Measurements from ENCODE around the gene SELE.

Gene SELE

DNA sequence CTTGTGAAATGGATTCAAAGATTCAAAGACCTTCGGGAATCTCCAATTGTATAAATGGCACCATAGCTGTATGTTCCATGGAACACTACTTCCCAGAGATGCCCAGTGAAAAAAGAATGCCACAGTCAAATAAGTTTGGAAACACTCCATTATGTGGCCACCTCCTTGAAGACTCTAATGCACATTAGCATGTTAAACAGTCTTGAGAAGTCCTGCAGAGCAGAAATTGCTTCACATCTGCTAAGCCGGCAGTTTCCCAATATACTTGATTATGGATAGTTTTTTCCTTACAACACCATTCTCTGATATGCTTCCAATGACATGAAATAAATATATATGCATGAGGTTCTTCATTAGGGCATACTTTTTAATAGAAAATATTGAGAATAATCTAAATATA is 12.7 kb upstream of the SELE start:
- H3K36me3 ChIP-seq (ENCODE audit: control insufficient read depth, insufficient read depth, low read length, severe bottlenecking) = no peaks in the 10 kb centered on the region
- peaks cover 24% of the 10 kb centered on the region for H3K4me1 ChIP-seq (ENCODE audit: control insufficient read depth, insufficient read depth, low read length)
- DNase-seq (ENCODE audit: low read depth) = no peak
- H3K9ac ChIP-seq (ENCODE audit: low read length) = no peak overlapping the region
- no peak overlapping the region for H3K4me3 ChIP-seq (ENCODE audit: low read length)
- H3K9me3 ChIP-seq (ENCODE audit: control insufficient read depth, low read length) = peaks cover 3% of the 10 kb centered on the region
- H3K27me3 ChIP-seq (replicated peaks; ENCODE audit: control insufficient read depth, insufficient read depth, low read length) = no peaks in the 10 kb centered on the region

- Histone ChIP-seq H3K4me3 (ENCODE audit: low read length) (peak overlapping the region; percentile 24), H3K9ac (ENCODE audit: low read length) (no peak overlapping the region), H3K4me1 (ENCODE audit: control insufficient read depth, insufficient read depth, low read length) (peaks cover 26% of the 10 kb centered on the region), H3K27me3 (replicated peaks; ENCODE audit: control insufficient read depth, insufficient read depth, low read length) (no peaks in the 10 kb centered on the region), H3K36me3 (ENCODE audit: control insufficient read depth, insufficient read depth, low read length, severe bottlenecking) (no peaks in the 10 kb centered on the region), H3K9me3 (ENCODE audit: control insufficient read depth, low read length) (peaks cover 3% of the 10 kb centered on the region)
- DNase-seq (ENCODE audit: low read depth) = no peak
Observed at GRCh38 chr1:169745015-169745861, 11.4 kb upstream of the SELE start.

- DNase-seq (ENCODE audit: low read depth) = peak; percentile 77
- H3K27me3 ChIP-seq (replicated peaks; ENCODE audit: control insufficient read depth, insufficient read depth, low read length) = peaks cover 9% of the 10 kb centered on the region
- peaks cover 26% of the 10 kb centered on the region for H3K4me1 ChIP-seq (ENCODE audit: control insufficient read depth, insufficient read depth, low read length)
- no peaks in the 10 kb centered on the region for H3K36me3 ChIP-seq (ENCODE audit: control insufficient read depth, insufficient read depth, low read length, severe bottlenecking)
- no peak overlapping the region for H3K4me3 ChIP-seq (ENCODE audit: low read length)
- H3K9ac ChIP-seq (ENCODE audit: low read length) = no peak overlapping the region
- peaks cover 3% of the 10 kb centered on the region for H3K9me3 ChIP-seq (ENCODE audit: control insufficient read depth, low read length)
Observed at GRCh38 chr1:169741666-169742394, 8.0 kb upstream of the SELE start.

DNA sequence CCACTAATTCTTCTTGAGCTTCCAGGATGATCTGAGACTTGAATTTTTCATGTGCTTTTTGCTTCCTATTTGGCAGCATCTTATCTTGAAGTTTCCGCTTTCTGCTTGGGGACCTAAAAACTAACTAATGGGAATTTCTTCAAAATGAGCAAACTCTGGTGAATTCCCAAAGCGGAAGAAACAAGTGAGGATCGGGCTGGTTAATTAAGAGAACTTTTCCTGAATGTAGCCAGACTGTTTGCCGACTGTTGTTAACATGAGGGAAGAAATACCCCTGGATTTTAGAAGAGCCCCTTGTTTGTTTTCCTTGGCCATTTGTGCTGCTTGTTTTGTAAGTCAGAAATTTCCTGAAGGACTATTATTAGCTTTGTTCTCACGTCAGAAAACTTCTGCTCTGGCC is 6.1 kb upstream of the SELE start:
- Histone ChIP-seq H3K4me3 (ENCODE audit: low read length) (no peak overlapping the region), H3K27me3 (replicated peaks; ENCODE audit: control insufficient read depth, insufficient read depth, low read length) (peaks cover 9% of the 10 kb centered on the region), H3K9me3 (ENCODE audit: control insufficient read depth, low read length) (peaks cover 3% of the 10 kb centered on the region), H3K4me1 (ENCODE audit: control insufficient read depth, insufficient read depth, low read length) (peaks cover 11% of the 10 kb centered on the region), H3K36me3 (ENCODE audit: control insufficient read depth, insufficient read depth, low read length, severe bottlenecking) (no peaks in the 10 kb centered on the region), H3K9ac (ENCODE audit: low read length) (no peak overlapping the region)
- peak; percentile 14 for DNase-seq (ENCODE audit: low read depth)

DNA sequence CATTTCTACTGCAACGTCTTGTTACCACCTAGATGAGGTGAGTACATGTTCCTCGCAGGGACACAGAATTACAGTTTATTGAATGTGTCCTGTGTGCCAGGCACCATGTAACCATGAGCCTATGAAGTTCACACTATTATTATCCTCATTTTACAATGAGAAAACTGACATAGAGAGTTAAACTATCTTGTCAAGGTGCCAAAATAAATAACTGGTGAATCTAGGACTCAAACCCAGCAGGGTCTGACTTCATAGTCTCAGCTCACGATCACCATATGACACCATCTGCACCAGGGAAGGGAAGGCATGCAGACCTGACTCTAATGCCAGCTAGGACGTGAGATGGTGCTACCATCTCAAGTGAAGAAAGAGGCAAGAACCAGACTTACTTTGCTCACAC is 2.4 kb downstream of the SELE start:
- no peaks in the 10 kb centered on the region for H3K9me3 ChIP-seq (ENCODE audit: control insufficient read depth, low read length)
- no peak overlapping the region for H3K4me3 ChIP-seq (ENCODE audit: low read length)
- H3K27me3 ChIP-seq (replicated peaks; ENCODE audit: control insufficient read depth, insufficient read depth, low read length) = peaks cover 60% of the 10 kb centered on the region

DNA sequence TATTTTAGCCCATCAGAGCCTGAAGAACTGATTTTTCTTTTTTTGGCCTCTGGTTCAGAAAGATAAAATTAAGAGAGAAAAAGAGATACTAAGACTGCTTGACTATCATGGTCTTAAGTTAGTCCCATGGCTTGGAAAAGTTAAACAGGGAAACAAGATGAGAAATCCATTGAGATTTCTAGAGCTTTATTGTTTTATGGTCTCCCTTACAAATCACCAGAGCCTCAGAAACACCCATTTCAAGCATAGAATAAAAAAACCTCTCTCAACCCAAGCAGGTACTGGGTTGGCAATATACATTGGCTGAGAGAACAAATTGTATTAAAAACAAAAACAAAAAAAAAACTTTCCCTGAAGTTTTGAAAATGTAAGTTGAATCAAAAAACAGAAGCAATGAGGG is 3.9 kb downstream of the SELE start:
- Histone ChIP-seq H3K27me3 (replicated peaks; ENCODE audit: control insufficient read depth, insufficient read depth, low read length) (peaks cover 63% of the 10 kb centered on the region), H3K36me3 (ENCODE audit: control insufficient read depth, insufficient read depth, low read length, severe bottlenecking) (no peaks in the 10 kb centered on the region), H3K9me3 (ENCODE audit: control insufficient read depth, low read length) (no peaks in the 10 kb centered on the region), H3K9ac (ENCODE audit: low read length) (no peak overlapping the region), H3K4me1 (ENCODE audit: control insufficient read depth, insufficient read depth, low read length) (no peaks in the 10 kb centered on the region), H3K4me3 (ENCODE audit: low read length) (no peak overlapping the region)
- DNase-seq (ENCODE audit: low read depth) = no peak

More for the DNA sequence above, 2.4 kb downstream of the SELE start:
- no peaks in the 10 kb centered on the region for H3K36me3 ChIP-seq (ENCODE audit: control insufficient read depth, insufficient read depth, low read length, severe bottlenecking)
- no peak overlapping the region for H3K9ac ChIP-seq (ENCODE audit: low read length)
- no peaks in the 10 kb centered on the region for H3K4me1 ChIP-seq (ENCODE audit: control insufficient read depth, insufficient read depth, low read length)
- no peak for DNase-seq (ENCODE audit: low read depth)

DNA sequence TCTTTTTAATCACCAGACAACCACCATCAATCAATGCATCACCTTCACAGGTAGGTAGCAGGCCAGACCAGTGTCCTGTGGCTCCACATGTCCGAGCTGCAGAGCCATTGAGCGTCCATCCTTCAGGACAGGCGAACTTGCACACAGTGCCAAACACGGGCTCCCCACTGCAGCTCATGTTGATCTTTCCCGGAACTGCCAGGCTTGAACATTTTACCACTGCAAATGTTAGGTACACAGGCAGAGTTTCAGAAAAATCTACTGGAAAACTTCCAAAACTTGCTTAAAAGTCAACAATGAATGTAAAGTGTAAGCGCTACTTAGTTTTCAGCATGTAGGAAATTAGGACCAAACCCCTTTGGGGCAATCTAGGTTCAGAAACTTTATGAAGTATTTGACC is 6.6 kb downstream of the SELE start:
- Histone ChIP-seq H3K9me3 (ENCODE audit: control insufficient read depth, low read length) (no peaks in the 10 kb centered on the region), H3K27me3 (replicated peaks; ENCODE audit: control insufficient read depth, insufficient read depth, low read length) (peaks cover 54% of the 10 kb centered on the region), H3K4me1 (ENCODE audit: control insufficient read depth, insufficient read depth, low read length) (no peaks in the 10 kb centered on the region), H3K9ac (ENCODE audit: low read length) (no peak overlapping the region), H3K4me3 (ENCODE audit: low read length) (no peak overlapping the region), H3K36me3 (ENCODE audit: control insufficient read depth, insufficient read depth, low read length, severe bottlenecking) (no peaks in the 10 kb centered on the region)
- DNase-seq (ENCODE audit: low read depth) = no peak

- no peak for DNase-seq (ENCODE audit: low read depth)
- Histone ChIP-seq H3K4me3 (ENCODE audit: low read length) (no peak overlapping the region), H3K27me3 (replicated peaks; ENCODE audit: control insufficient read depth, insufficient read depth, low read length) (peaks cover 51% of the 10 kb centered on the region), H3K36me3 (ENCODE audit: control insufficient read depth, insufficient read depth, low read length, severe bottlenecking) (no peaks in the 10 kb centered on the region), H3K4me1 (ENCODE audit: control insufficient read depth, insufficient read depth, low read length) (no peaks in the 10 kb centered on the region), H3K9ac (ENCODE audit: low read length) (no peak overlapping the region), H3K9me3 (ENCODE audit: control insufficient read depth, low read length) (no peaks in the 10 kb centered on the region)
Observed at GRCh38 chr1:169726851-169727250, 7.0 kb downstream of the SELE start.

- H3K36me3 ChIP-seq (ENCODE audit: control insufficient read depth, insufficient read depth, low read length, severe bottlenecking) = no peaks in the 10 kb centered on the region
- H3K9ac ChIP-seq (ENCODE audit: low read length) = no peak overlapping the region
- no peaks in the 10 kb centered on the region for H3K9me3 ChIP-seq (ENCODE audit: control insufficient read depth, low read length)
- H3K4me1 ChIP-seq (ENCODE audit: control insufficient read depth, insufficient read depth, low read length) = no peaks in the 10 kb centered on the region
- H3K4me3 ChIP-seq (ENCODE audit: low read length) = no peak overlapping the region
- DNase-seq (ENCODE audit: low read depth) = no peak
- H3K27me3 ChIP-seq (replicated peaks; ENCODE audit: control insufficient read depth, insufficient read depth, low read length) = peaks cover 43% of the 10 kb centered on the region
Observed at GRCh38 chr1:169725930-169726329, 7.9 kb downstream of the SELE start.

GRCh38 chr1:169724168-169724567 is 9.7 kb downstream of the SELE start:
- H3K4me1 ChIP-seq (ENCODE audit: control insufficient read depth, insufficient read depth, low read length) = no peaks in the 10 kb centered on the region
- peaks cover 29% of the 10 kb centered on the region for H3K27me3 ChIP-seq (replicated peaks; ENCODE audit: control insufficient read depth, insufficient read depth, low read length)
- DNase-seq (ENCODE audit: low read depth) = no peak
- no peak overlapping the region for H3K9ac ChIP-seq (ENCODE audit: low read length)
- H3K4me3 ChIP-seq (ENCODE audit: low read length) = no peak overlapping the region
- H3K36me3 ChIP-seq (ENCODE audit: control insufficient read depth, insufficient read depth, low read length, severe bottlenecking) = no peaks in the 10 kb centered on the region
- no peaks in the 10 kb centered on the region for H3K9me3 ChIP-seq (ENCODE audit: control insufficient read depth, low read length)

- Histone ChIP-seq H3K27me3 (replicated peaks; ENCODE audit: control insufficient read depth, insufficient read depth, low read length) (peaks cover 25% of the 10 kb centered on the region), H3K4me1 (ENCODE audit: control insufficient read depth, insufficient read depth, low read length) (no peaks in the 10 kb centered on the region), H3K9me3 (ENCODE audit: control insufficient read depth, low read length) (no peaks in the 10 kb centered on the region), H3K4me3 (ENCODE audit: low read length) (no peak overlapping the region), H3K9ac (ENCODE audit: low read length) (no peak overlapping the region), H3K36me3 (ENCODE audit: control insufficient read depth, insufficient read depth, low read length, severe bottlenecking) (no peaks in the 10 kb centered on the region)
- no peak for DNase-seq (ENCODE audit: low read depth)
Observed at GRCh38 chr1:169723763-169724162, 10.1 kb downstream of the SELE start.
